ENCODE data around the gene MDM1. TPM values are rescaled to one million over a fixed set of nuclear protein-coding genes. Genes with fewer than 3 reads are reported as not detected.

Gene MDM1
- total RNA-seq, 1 experiment from 2014 or later: 14.0 TPM

- no TSS peak for BruUV-seq (replicated peaks)
- no peaks in the 10 kb centered on the region for H3K4me1 ChIP-seq (replicated peaks; ENCODE audit: insufficient read depth)
- TF ChIP-seq CTCF (conservative IDR thresholded peaks at IDR 0.05) (no peak), EZH2 (IDR thresholded peaks at IDR 0.05; ENCODE audit: low read depth) (no peak)
- no peaks in the 10 kb centered on the region for H3K9me2 ChIP-seq (ENCODE audit: insufficient read depth)
- H2AFZ ChIP-seq: no peak overlapping the region
- POLR2A ChIA-PET (ENCODE audit: unreplicated experiment): no interaction called here
- H3K9me3 ChIP-seq (ENCODE audit: insufficient read depth, low read depth): no peaks in the 10 kb centered on the region
- intact Hi-C loops (cut with micrococcal nuclease; ENCODE audit: unreplicated experiment): no loop called here
- no peak overlapping the region for H3K4me3 ChIP-seq
- no peaks in the 10 kb centered on the region for H3F3A ChIP-seq (ENCODE audit: insufficient read depth, low read depth)
- CTCF ChIA-PET: interaction anchor here (1.2 kb wide), 1 partner anchor 281 kb away, joined by 5 read pairs; no protein-coding TSS in a partner anchor
- H3K27ac ChIP-seq: no peak overlapping the region
- H3K36me3 ChIP-seq (ENCODE audit: low read depth): no peaks in the 10 kb centered on the region
- no peak overlapping the region for H3K4me2 ChIP-seq
- H3K27me3 ChIP-seq (ENCODE audit: insufficient read depth, low read depth): no peaks in the 10 kb centered on the region
- DNase-seq: no peak
- H4K20me1 ChIP-seq (ENCODE audit: insufficient read depth): no peaks in the 10 kb centered on the region
- no peaks in the 10 kb centered on the region for H3K79me2 ChIP-seq (ENCODE audit: low read depth)
Measured at GRCh38 chr12:68321140-68321539, 11.0 kb downstream of the MDM1 start.

GRCh38 chr12:68319988-68320623 lies 12.1 kb downstream of the MDM1 start:
- H3K4me2 ChIP-seq: no peak overlapping the region
- intact Hi-C loops (cut with micrococcal nuclease; ENCODE audit: unreplicated experiment): loop anchor here (5.0 kb wide), 1 partner anchor 963 kb away; no protein-coding TSS in a partner anchor
- H3K4me1 ChIP-seq (replicated peaks; ENCODE audit: insufficient read depth): no peaks in the 10 kb centered on the region
- ChIA-PET POLR2A (ENCODE audit: unreplicated experiment) (interaction anchor here (0.6 kb wide), 1 partner anchor 19 kb away, joined by 5 read pairs; no protein-coding TSS in a partner anchor), CTCF (interaction anchor here (0.6 kb wide), 1 partner anchor 212 kb away, joined by 3 read pairs; no protein-coding TSS in a partner anchor)
- no peaks in the 10 kb centered on the region for H4K20me1 ChIP-seq (ENCODE audit: insufficient read depth)
- DNase-seq: no peak
- H3K9me2 ChIP-seq (ENCODE audit: insufficient read depth): no peaks in the 10 kb centered on the region
- TF ChIP-seq EZH2 (IDR thresholded peaks at IDR 0.05; ENCODE audit: low read depth) (no peak), CTCF (conservative IDR thresholded peaks at IDR 0.05) (no peak)
- H3K27ac ChIP-seq: no peak overlapping the region
- H3K36me3 ChIP-seq (ENCODE audit: low read depth): no peaks in the 10 kb centered on the region
- no peaks in the 10 kb centered on the region for H3F3A ChIP-seq (ENCODE audit: insufficient read depth, low read depth)
- no peaks in the 10 kb centered on the region for H3K27me3 ChIP-seq (ENCODE audit: insufficient read depth, low read depth)
- no peaks in the 10 kb centered on the region for H3K9me3 ChIP-seq (ENCODE audit: insufficient read depth, low read depth)
- no peaks in the 10 kb centered on the region for H3K79me2 ChIP-seq (ENCODE audit: low read depth)
- no TSS peak for BruUV-seq (replicated peaks)
- no peak overlapping the region for H3K4me3 ChIP-seq
- H2AFZ ChIP-seq: no peak overlapping the region

GRCh38 chr12:68317047-68317667 lies 15.0 kb downstream of the MDM1 start:
- Histone ChIP-seq H3K9me3 (ENCODE audit: insufficient read depth, low read depth) (no peaks in the 10 kb centered on the region), H3K27me3 (ENCODE audit: insufficient read depth, low read depth) (no peaks in the 10 kb centered on the region), H2AFZ (no peak overlapping the region), H3F3A (ENCODE audit: insufficient read depth, low read depth) (no peaks in the 10 kb centered on the region), H3K36me3 (ENCODE audit: low read depth) (peaks cover 3% of the 10 kb centered on the region; the same call in 1 of the 2 replicates), H3K27ac (no peak overlapping the region), H3K9me2 (ENCODE audit: insufficient read depth) (no peaks in the 10 kb centered on the region), H3K4me3 (no peak overlapping the region), H3K4me2 (no peak overlapping the region), H4K20me1 (ENCODE audit: insufficient read depth) (no peaks in the 10 kb centered on the region), H3K79me2 (ENCODE audit: low read depth) (no peaks in the 10 kb centered on the region), H3K4me1 (replicated peaks; ENCODE audit: insufficient read depth) (no peaks in the 10 kb centered on the region)
- ChIA-PET CTCF (interaction anchor here (0.6 to 1.6 kb wide), 7 partner anchors 26 to 1634 kb away, joined by 3 to 14 read pairs (median 4); no protein-coding TSS in a partner anchor), POLR2A (ENCODE audit: unreplicated experiment) (no interaction called here)
- intact Hi-C loops (cut with micrococcal nuclease; ENCODE audit: unreplicated experiment): loop anchor here (1.0 to 5.0 kb wide), 2 partner anchors 94 to 960 kb away; no protein-coding TSS in a partner anchor
- TF ChIP-seq EZH2 (IDR thresholded peaks at IDR 0.05; ENCODE audit: low read depth) (no peak), CTCF (conservative IDR thresholded peaks at IDR 0.05) (peak; percentile 79)
- peak in 1 of 2 experiments; percentile 2 for DNase-seq
- no TSS peak for BruUV-seq (replicated peaks)
